NCI-H345 (cell line): Measurements from ENCODE around the gene KPNB1.

Source experiments
- DNase-seq: peaks from one replicate; lab custom pipeline; 2025; lab: John Stamatoyannopoulos, UW

KPNB1 gene

GRCh38 chr17:47636273-47637030, 13.3 kb upstream of the KPNB1 start:
- DNase-seq = no peak

GRCh38 chr17:47638903-47639302, 10.8 kb upstream of the KPNB1 start:
- no peak for DNase-seq

- DNase-seq = no peak
These were observed 9.6 kb upstream of the KPNB1 start for GRCh38 chr17:47640076-47640475.

GRCh38 chr17:47641202-47641601, 8.5 kb upstream of the KPNB1 start:
- DNase-seq = no peak

GRCh38 chr17:47643116-47643515, 6.6 kb upstream of the KPNB1 start:
- no peak for DNase-seq

GRCh38 chr17:47644324-47644723, 5.4 kb upstream of the KPNB1 start:
- DNase-seq = no peak

- DNase-seq = no peak
These were observed 329 bp downstream of the KPNB1 start for GRCh38 chr17:47649972-47650524.

- DNase-seq = peak; percentile 98
These were observed 1.1 kb downstream of the KPNB1 start for GRCh38 chr17:47650525-47651522.

GRCh38 chr17:47651704-47652103, 2.0 kb downstream of the KPNB1 start:
- no peak for DNase-seq

- DNase-seq = no peak
These were observed 2.9 kb downstream of the KPNB1 start for GRCh38 chr17:47652570-47652969.

- no peak for DNase-seq
These were observed 3.7 kb downstream of the KPNB1 start for GRCh38 chr17:47653442-47653841.

- DNase-seq = no peak
These were observed 5.3 kb downstream of the KPNB1 start for GRCh38 chr17:47654991-47655390.

GRCh38 chr17:47660064-47660492, 10.4 kb downstream of the KPNB1 start:
- DNase-seq = no peak

GRCh38 chr17:47663912-47664623, 14.3 kb downstream of the KPNB1 start:
- peak; percentile 37 for DNase-seq

GRCh38 chr17:47664624-47664941, 14.9 kb downstream of the KPNB1 start:
- no peak for DNase-seq

GRCh38 chr17:47665655-47666054, 15.9 kb downstream of the KPNB1 start:
- DNase-seq = no peak

GRCh38 chr17:47669081-47669480, 19.4 kb downstream of the KPNB1 start:
- no peak for DNase-seq

GRCh38 chr17:47670064-47670463, 20.3 kb downstream of the KPNB1 start:
- DNase-seq = no peak

GRCh38 chr17:47674499-47674898, 24.8 kb downstream of the KPNB1 start:
- DNase-seq = no peak

- no peak for DNase-seq
These were observed 25.9 kb downstream of the KPNB1 start for GRCh38 chr17:47675380-47676198.

GRCh38 chr17:47676199-47676472, 26.4 kb downstream of the KPNB1 start:
- no peak for DNase-seq
